Lung (tissue), 12 donors: ENCODE data around the gene EPM2AIP1. TPM values are rescaled to one million over a fixed set of nuclear protein-coding genes. Genes with fewer than 3 reads are reported as not detected.

ENCODE experiments used
- ATAC-seq: fragments of 200-7000 bp; cut with Tn5 transposase; one replicate; pipeline ENCODE4 v1.9.1; 2020; ENCODE audit warnings: moderate number of reproducible peaks; ENCODE audit not compliant: insufficient read depth, low FRiP score
- DNase-seq, 3 donors: peaks; one replicate each; pipeline ENCODE4 v3.0.0-alpha.2; 2013 to 2017
- H3K27ac ChIP-seq, 2 donors: one replicate each; pipeline ENCODE4 v1.5.1; 2013; ENCODE audit warnings: mild to moderate bottlenecking in 2 of 2, moderate library complexity in 2 of 2, control low read depth in 1 of 2, inconsistent platforms in 1 of 2, low read depth in 1 of 2, low read length in 1 of 2
- H3K27me3 ChIP-seq, 3 donors: one replicate each; pipeline ENCODE4 v1.5.1; 2013; ENCODE audit warnings: low read length in 2 of 3; ENCODE audit not compliant: control insufficient read depth in 3 of 3, insufficient read depth in 3 of 3
- H3K36me3 ChIP-seq, 4 donors: one replicate each; pipeline ENCODE4 v1.5.1; 2013; ENCODE audit warnings: low read length in 4 of 4, mild to moderate bottlenecking in 1 of 4, moderate library complexity in 1 of 4; ENCODE audit not compliant: control insufficient read depth in 4 of 4, insufficient read depth in 4 of 4
- H3K4me1 ChIP-seq, 5 donors: one replicate each; pipeline ENCODE4 v1.5.1; 2013; ENCODE audit warnings: low read length in 5 of 5, mild to moderate bottlenecking in 2 of 5, moderate library complexity in 1 of 5; ENCODE audit not compliant: control insufficient read depth in 5 of 5, insufficient read depth in 5 of 5
- H3K4me3 ChIP-seq: one replicate; pipeline ENCODE4 v1.5.1; 2013; ENCODE audit warnings: mild to moderate bottlenecking, control low read depth, moderate library complexity
- H3K9ac ChIP-seq, 2 donors: one replicate each; pipeline ENCODE4 v1.5.1; 2013; ENCODE audit warnings: low read length in 2 of 2, control low read depth in 1 of 2; ENCODE audit not compliant: insufficient read depth in 1 of 2
- H3K9me3 ChIP-seq, 4 donors: one replicate each; pipeline ENCODE4 v1.5.1; 2013; ENCODE audit warnings: low read length in 3 of 4, mild to moderate bottlenecking in 1 of 4, moderate library complexity in 1 of 4; ENCODE audit not compliant: control insufficient read depth in 4 of 4, insufficient read depth in 3 of 4
- WGBS, 2 donors: extraction: QIAGEN DNeasy Blood & Tissue Kit; methylation state at CpG; one replicate each; pipeline ENCODE4 v1.1.7; 2013; 5-methylcytosine and 5-hydroxymethylcytosine counted together
- polyA plus RNA-seq, 2 donors: library from polyadenylated mRNA; stranded (reverse); fragments of 200-250 nt; gene quantifications; one replicate each; pipeline ENCODE4 v1.2.1, GENCODE V29; 2013
- total RNA-seq, 2 donors: library from RNA; depleted of rRNA in 1 of 2; stranded (reverse); fragments of >200 nt in 1 of 2; gene quantifications; one replicate each; pipeline ENCODE4 v1.2.1, GENCODE V29; 2014 to 2021
- TF ChIP-seq, protein P1 (sequence below): IDR thresholded peaks from 2 replicates; pipeline ENCODE4 v1.5.1; 2012; ENCODE audit warnings: mild to moderate bottlenecking; ENCODE audit errors: control extremely low read depth, extremely low read depth
- donor health status: control.
- donor health status: control.
- donor health status: Bipolar disorder and iron deficiency.
- donor health status: healthy.
- donor health status: DM: yes; HTN: yes; CAD: no.

The EPM2AIP1 gene
- total and polyA plus RNA-seq, 4 donors: 7.1 to 62.6 (median 13.9) TPM

DNA sequence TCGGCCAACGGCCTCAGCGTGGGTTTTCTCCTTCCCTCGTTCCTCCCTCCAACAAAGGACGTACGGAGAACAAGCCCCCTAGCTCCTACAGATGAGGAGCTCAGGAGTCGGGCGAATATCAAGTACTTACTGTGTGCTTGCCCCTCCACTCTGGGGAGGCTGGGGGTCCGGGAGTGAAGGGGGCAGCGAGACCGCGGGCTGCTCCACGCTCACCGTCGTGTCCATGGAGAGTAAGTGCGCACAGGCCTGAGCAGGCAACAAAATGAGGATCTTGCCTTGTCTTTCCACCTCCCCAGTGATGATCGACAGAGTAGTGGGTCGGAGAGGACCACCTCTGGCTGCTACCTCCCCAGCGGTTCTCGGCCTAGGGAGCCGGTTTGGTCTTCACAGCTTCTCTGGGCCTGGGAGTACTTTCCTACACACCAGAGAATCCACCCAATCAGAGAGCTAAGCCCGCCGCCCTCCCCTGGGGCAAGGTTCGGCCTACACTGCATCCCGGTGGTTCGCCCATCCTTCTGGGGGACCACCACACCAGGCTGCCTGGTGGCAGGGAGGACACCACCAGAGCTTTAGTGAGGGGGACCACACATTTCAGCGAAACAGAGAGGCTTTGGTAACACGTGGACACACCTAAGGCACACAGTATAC, 47.5 kb downstream of the EPM2AIP1 start:
- Histone ChIP-seq H3K4me1 (peaks cover 0 to 21% (median 6%) of the 10 kb centered on the region in 5 donors), H3K36me3 (no peaks in the 10 kb centered on the region), H3K27ac (peak overlapping the region in 1 of 2 donors; percentile 90), H3K27me3 (no peaks in the 10 kb centered on the region), H3K4me3 (no peak overlapping the region), H3K9me3 (peaks cover 0 to 10% (median 0%) of the 10 kb centered on the region in 4 donors), H3K9ac (peak overlapping the region; percentile 73 to 80)
- WGBS, 2 donors: 85 to 87% methylated on average over 28 of the region's 28 CpGs
- DNase-seq (no peak), ATAC-seq (no peak)
- TF ChIP-seq, protein P1, sequence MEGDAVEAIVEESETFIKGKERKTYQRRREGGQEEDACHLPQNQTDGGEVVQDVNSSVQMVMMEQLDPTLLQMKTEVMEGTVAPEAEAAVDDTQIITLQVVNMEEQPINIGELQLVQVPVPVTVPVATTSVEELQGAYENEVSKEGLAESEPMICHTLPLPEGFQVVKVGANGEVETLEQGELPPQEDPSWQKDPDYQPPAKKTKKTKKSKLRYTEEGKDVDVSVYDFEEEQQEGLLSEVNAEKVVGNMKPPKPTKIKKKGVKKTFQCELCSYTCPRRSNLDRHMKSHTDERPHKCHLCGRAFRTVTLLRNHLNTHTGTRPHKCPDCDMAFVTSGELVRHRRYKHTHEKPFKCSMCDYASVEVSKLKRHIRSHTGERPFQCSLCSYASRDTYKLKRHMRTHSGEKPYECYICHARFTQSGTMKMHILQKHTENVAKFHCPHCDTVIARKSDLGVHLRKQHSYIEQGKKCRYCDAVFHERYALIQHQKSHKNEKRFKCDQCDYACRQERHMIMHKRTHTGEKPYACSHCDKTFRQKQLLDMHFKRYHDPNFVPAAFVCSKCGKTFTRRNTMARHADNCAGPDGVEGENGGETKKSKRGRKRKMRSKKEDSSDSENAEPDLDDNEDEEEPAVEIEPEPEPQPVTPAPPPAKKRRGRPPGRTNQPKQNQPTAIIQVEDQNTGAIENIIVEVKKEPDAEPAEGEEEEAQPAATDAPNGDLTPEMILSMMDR: no peak

DNA sequence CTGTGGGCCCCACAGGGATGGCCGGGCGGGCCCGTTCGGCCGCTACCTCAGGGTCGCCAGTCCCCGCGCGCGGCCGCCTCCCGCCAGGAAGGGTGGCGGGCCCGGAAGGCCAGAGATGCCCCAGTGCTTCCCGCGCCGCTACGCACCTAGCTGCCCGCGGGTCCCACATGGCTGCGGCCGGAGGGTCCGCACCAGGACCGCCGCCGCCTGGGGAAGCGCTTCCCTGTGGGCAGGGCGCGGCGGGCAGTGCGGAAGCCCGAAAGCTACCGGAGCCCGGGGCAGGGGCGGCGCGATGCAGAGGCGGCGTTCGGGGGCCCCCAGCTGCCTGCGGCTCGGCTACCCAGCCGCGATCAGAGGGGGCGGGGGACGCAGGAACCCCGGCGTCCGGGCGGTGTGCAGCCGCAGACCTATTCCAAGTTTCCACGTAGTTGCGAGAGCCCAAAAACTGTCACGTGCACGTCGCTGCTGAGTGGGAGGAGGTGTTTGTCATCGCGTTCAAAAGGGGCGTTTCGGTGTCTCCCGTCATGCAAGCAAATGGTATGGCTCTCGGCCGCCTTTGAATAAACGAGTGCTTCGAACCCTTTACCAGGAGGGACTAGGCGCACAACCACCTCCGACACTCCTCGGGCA, 48.2 kb downstream of the EPM2AIP1 start, which contains the start of gene TRANK1:
Gene TRANK1, minus strand, starts transcription at position 414 of the 630 bp plus-strand sequence. Its CDS starts 245 bp downstream, at position 169.
- H3K4me3 ChIP-seq: peak within 1 kb of the TSS; percentile 82

DNA sequence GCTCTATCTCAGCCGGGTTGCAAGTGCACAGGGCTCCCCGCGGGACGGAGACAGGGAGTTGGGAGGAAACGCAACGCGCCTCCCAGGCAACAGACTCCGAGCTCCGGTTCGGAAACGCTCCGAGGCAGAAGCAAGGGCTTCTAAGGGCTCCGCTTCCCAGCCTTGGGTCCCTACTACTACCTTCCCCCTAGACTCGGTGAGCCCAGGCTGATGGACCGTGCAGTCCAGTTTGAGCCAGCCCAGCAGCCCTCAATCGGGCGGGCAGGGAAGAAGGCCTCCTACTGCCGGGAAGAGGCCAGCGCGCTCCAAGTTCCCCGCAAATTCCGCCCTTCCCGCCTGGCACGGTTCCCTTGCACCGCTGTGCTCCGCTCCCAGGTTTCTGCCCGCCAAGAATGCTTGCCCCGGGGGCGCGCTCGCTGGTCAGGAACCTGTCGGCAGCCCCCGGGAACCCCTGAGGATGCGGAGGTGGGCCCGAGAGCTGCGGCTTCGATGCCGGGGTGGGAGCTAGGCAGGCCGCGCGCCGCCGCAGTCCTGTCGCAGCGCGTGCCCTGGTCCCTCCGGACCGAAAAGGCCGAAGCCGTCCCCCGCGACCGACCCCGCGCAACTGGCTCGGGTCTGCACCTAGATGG, 48.8 kb downstream of the EPM2AIP1 start:
- ATAC-seq: peak; percentile 63

More for the DNA sequence above, 48.2 kb downstream of the EPM2AIP1 start, which contains the start of gene TRANK1:
- H3K9me3 ChIP-seq: peaks cover 0 to 10% (median 0%) of the 10 kb centered on the region in 4 donors
- TF ChIP-seq, protein P1: no peak
- WGBS, 2 donors: 1 to 2% methylated on average over 32 to 68 of the region's 68 CpGs
- H3K27ac ChIP-seq: peak within 1 kb of the TSS; percentile 56 to 90
- DNase-seq (peak; percentile 84 to 89 (median 85)), ATAC-seq (peak; percentile 77)
- no peaks in the 10 kb centered on the region for H3K36me3 ChIP-seq
- peak within 1 kb of the TSS; percentile 73 to 80 for H3K9ac ChIP-seq
- H3K27me3 ChIP-seq: no peaks in the 10 kb centered on the region
- H3K4me1 ChIP-seq: peaks cover 0 to 21% (median 6%) of the 10 kb centered on the region in 5 donors

More for the DNA sequence above, 48.8 kb downstream of the EPM2AIP1 start:
- WGBS, 2 donors: 0% methylated on average over 53 to 56 of the region's 56 CpGs
- TF ChIP-seq, protein P1: no peak
- Histone ChIP-seq H3K9ac (peak overlapping the region; percentile 42 to 80), H3K36me3 (no peaks in the 10 kb centered on the region), H3K4me1 (peaks cover 0 to 21% (median 6%) of the 10 kb centered on the region in 5 donors), H3K27me3 (no peaks in the 10 kb centered on the region), H3K9me3 (peaks cover 0 to 10% (median 0%) of the 10 kb centered on the region in 4 donors), H3K4me3 (peak overlapping the region; percentile 82), H3K27ac (peak overlapping the region; percentile 56 to 90)
- peak; percentile 80 to 85 (median 82) for DNase-seq
